HL-60/S4 treated with phorbol 12-myristate 13-acetate at 8.2 ng/mL for 4 days and 3 days (cell line): ENCODE data around the gene DDTL.
"Not testable (repeated sequence)": the region's sequence is repeated elsewhere in the genome, so short reads cannot be mapped to it uniquely, and the experiment has no call there.

Experiments
- in situ Hi-C: fragments of 300-500 bp; cut with MboI; formaldehyde crosslinking; loops from 2 replicates; pipeline ENCODE4 v1.15.0; 2022; ENCODE audit warnings: low sequenced_read_pairs

Gene DDTL

GRCh38 chr22:23969071-23969470 is 2.4 kb downstream of the DDTL start:
- in situ Hi-C loops, result no loop called here

- in situ Hi-C loops, result no loop called here
These were observed 3.5 kb downstream of the DDTL start for GRCh38 chr22:23970201-23970641.

- in situ Hi-C loops, result no loop called here
These were observed 4.3 kb downstream of the DDTL start for GRCh38 chr22:23970816-23971486.

GRCh38 chr22:23971927-23972326 is 5.2 kb downstream of the DDTL start:
- in situ Hi-C loops, result not testable (repeated sequence)

- in situ Hi-C loops, result not testable (repeated sequence)
These were observed 7.7 kb downstream of the DDTL start, which contains the start of gene DDT for GRCh38 chr22:23974345-23974744. Gene DDT, minus strand, starts transcription at chr22:23974441. Its CDS starts 27 bp downstream, at chr22:23974414.

- in situ Hi-C loops, result not testable (repeated sequence)
These were observed 8.2 kb downstream of the DDTL start for GRCh38 chr22:23974836-23975352.

GRCh38 chr22:23977304-23977703 is 10.6 kb downstream of the DDTL start:
- in situ Hi-C loops, result not testable (repeated sequence)

- in situ Hi-C loops, result not testable (repeated sequence)
These were observed 13.0 kb downstream of the DDTL start, which contains the start of gene GSTT2 for GRCh38 chr22:23979557-23980240. Gene GSTT2, plus strand, starts transcription at chr22:23980134.

GRCh38 chr22:23980567-23980966 is 13.9 kb downstream of the DDTL start:
- in situ Hi-C loops, result not testable (repeated sequence)

- in situ Hi-C loops, result no loop called here
These were observed 17.7 kb downstream of the DDTL start for GRCh38 chr22:23984430-23984829.

- in situ Hi-C loops, result not testable (repeated sequence)
These were observed 19.4 kb downstream of the DDTL start for GRCh38 chr22:23986089-23986488.

GRCh38 chr22:23986538-23987178 is 20.0 kb downstream of the DDTL start:
- in situ Hi-C loops, result not testable (repeated sequence)

GRCh38 chr22:23989583-23990244 is 23.0 kb downstream of the DDTL start:
- in situ Hi-C loops, result not testable (repeated sequence)

- in situ Hi-C loops, result not testable (repeated sequence)
These were observed 26.4 kb downstream of the DDTL start for GRCh38 chr22:23993080-23993479.

- in situ Hi-C loops, result not testable (repeated sequence)
These were observed 27.0 kb downstream of the DDTL start for GRCh38 chr22:23993581-23994177.

- in situ Hi-C loops, result no loop called here
These were observed 30.4 kb downstream of the DDTL start for GRCh38 chr22:23997092-23997491.

- in situ Hi-C loops, result not testable (repeated sequence)
These were observed 33.1 kb downstream of the DDTL start for GRCh38 chr22:23999779-24000178.

GRCh38 chr22:24001314-24001713 is 34.6 kb downstream of the DDTL start:
- in situ Hi-C loops, result no loop called here

- in situ Hi-C loops, result no loop called here
These were observed 35.6 kb downstream of the DDTL start for GRCh38 chr22:24002272-24002671.

GRCh38 chr22:24002851-24003250 is 36.2 kb downstream of the DDTL start:
- in situ Hi-C loops, result no loop called here

GRCh38 chr22:24003887-24004286 is 37.2 kb downstream of the DDTL start:
- in situ Hi-C loops, result no loop called here
